GM10847 (cell line): ENCODE data around the gene INSM1.

ENCODE experiments used
- POLR2A ChIP-seq: IDR thresholded peaks from 2 replicates; pipeline ENCODE4 v1.6.1; 2011; ENCODE audit not compliant: insufficient read length; ENCODE audit errors: extremely low read depth

INSM1 gene

DNA sequence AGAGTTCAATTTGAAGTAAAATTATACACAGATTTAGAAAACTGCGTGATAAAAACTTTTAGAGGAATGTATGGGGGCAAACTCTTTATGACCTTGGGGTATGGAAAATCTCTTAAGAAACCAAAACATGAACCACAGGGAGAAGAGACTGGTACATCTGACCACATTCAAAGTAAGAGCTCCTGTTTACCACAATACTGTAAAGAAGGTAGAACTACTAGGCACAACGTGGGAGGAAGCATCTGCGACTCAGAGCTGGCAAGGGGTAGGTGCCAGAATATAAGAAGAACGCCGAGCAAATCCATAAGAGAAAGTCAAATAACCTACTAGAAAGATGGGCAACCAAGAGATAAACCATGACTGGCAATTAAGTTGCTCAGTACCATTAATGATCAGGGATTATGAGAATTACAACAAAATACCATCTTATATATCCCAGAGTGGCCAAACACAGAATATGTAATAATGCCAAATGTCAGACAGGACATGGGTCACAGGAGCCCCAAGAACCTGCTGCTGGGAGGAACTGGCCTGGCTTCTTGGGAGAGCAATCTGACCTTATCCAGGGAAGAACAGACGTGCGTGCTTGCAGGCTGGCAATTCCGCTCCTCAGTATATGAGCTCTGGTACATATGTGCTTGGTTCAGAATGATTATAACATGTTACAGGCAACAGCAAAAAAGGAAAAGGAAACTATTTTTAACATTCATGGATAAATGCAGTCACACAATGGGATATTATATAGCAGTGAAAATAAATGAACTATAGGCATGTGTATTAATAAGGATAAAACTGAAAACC lies 50.2 kb downstream of the INSM1 start:
- no peak for TF ChIP-seq POLR2A
